ENCODE data around the gene CLDN34. TPM values are rescaled to one million over a fixed set of nuclear protein-coding genes. Genes with fewer than 3 reads are reported as not detected.

Gene CLDN34
- total RNA-seq, 1 donor from 2014 or later: not detected

- DNase-seq (ENCODE audit: low spot score): no peak
Observed at GRCh38 chrX:9980401-9980800, 13.2 kb downstream of the CLDN34 start.

GRCh38 chrX:9980927-9981326 is 13.8 kb downstream of the CLDN34 start:
- DNase-seq (ENCODE audit: low spot score): no peak

DNA sequence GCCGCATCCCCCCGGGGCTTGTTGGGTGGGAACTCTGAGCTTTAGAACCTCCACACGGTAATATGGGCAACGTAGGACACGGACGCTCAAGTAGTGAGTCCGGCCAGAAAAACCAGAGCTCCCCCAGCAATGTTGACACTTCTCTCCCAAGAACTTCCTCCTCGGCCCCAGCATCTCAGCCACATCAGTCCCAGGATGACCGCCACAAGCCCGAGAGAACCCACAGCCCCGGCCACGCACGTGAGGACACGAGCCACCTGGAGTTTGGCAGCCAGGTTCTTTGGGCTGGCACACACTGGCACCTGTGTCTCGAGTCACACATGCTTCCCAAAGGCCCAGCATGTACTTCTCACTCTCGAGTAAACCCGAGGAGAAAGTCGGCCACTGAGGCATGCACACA is 16.3 kb downstream of the CLDN34 start:
- no peak for DNase-seq (ENCODE audit: low spot score)

DNA sequence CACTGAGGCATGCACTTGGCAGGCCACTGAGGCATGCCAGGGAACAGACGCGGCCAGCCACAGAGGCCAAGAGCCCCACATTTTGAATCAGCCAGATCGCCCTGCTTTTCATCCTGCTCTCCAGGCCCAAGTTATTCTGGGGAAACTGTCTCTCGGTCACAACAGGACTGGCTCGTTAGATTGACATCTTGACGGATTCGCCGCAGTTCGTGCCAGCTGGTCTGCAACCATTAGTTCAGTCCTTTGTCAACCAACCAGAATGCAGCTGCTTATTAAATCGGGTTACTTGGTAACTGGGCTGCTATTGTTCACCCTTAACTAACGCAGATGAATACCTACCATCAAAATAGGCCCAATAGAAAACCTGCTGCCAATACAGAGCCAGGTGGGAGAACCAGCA is 16.7 kb downstream of the CLDN34 start:
- no peak for DNase-seq (ENCODE audit: low spot score)

GRCh38 chrX:9988762-9989161 is 21.6 kb downstream of the CLDN34 start:
- no peak for DNase-seq (ENCODE audit: low spot score)

- DNase-seq (ENCODE audit: low spot score): no peak
Observed at GRCh38 chrX:9992061-9992460, 24.9 kb downstream of the CLDN34 start.

DNA sequence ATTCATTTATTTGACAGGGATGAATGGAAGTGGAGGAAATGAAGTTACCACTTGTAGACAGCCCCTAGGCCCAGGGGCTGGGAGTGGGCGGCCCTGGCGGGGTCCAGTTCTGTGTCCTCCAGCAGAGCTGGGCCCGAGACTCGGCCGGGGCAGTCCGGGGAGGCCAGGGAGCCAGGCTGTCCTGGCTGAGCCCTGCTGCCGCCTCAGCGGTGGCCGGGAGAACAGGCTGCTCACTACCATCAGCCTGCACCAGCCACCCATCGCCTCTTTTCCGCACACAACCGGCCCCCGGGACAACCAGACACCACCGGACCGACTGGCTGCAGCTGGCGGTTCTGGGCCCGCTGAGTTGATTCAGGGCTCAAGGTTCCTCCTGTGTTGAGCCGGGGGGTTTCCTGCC is 25.6 kb downstream of the CLDN34 start:
- no peak for DNase-seq (ENCODE audit: low spot score)

DNA sequence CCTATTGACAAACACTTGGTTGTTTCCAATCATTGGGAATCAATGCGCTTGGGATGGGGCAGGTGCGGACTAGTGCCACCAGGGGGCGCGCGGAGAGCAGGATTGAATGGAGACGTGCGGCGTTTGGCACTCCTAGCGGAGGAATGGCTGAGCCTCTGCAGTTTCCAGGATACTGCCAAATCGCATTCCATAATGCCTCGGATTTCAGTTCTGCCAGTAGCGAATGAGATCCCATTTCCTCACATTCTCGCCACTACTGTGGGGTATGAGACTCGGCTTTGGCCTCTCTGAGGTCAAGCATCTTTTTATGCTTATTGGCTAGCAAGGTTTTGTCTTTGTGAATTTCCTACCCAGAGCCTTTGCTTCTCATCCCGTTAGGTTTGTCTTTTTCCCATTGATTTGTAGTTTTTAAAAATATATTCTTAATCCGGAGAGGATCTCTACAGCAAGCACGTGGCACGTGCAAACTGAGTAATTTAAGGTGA is 28.7 kb downstream of the CLDN34 start:
- DNase-seq (ENCODE audit: low spot score): peak; percentile 93

GRCh38 chrX:9997041-9997440 is 29.9 kb downstream of the CLDN34 start:
- DNase-seq (ENCODE audit: low spot score): no peak

- DNase-seq (ENCODE audit: low spot score): no peak
Observed at GRCh38 chrX:9997524-9997923, 30.4 kb downstream of the CLDN34 start.

DNA sequence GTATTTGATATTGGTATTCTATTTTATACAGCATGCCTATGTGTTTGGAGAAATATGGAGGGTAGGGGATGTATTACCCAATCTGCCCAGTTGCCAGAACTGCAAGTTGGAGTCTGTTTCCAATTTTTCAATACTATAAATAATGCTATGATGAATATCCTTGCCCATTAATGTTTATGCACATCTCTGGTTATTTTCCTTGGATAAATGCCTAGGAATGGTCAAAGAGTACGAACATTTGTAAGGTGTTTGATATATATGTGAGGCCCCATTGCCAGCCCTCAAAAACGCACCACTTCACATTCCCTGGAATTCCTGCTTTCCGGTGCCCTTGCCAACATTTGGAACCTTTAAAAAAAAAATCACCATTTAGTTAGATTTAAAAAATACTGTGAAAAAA is 34.3 kb downstream of the CLDN34 start:
- no peak for DNase-seq (ENCODE audit: low spot score)

DNA sequence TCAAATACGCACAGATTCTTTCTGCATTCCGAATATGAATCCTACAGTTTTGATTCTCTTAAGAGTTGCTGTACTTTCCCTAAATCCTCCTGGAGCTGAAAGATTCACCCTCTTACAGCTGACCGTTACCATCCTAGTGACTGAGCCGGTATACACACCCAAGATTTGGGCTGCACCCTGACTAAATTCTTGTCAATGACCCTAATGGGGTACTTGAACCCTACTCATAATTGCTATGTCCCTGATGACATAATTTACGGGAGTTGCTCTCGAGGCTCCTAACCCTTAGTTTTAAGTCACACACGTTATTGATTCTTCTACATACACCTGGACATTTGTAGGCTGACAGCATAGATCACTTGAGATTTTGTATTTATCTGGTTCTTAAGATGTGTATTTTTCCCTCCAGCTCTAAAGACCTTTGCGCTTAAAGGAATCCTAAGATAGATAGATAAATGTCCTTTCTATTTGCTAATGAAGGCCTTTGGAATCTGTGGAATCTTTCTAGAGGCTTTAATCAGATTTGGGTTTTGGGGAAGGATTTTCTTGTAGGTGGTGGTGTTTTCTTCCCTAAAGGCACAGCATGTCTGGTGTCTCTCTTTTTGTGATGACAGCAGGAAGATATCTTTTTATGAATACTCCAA is 37.8 kb downstream of the CLDN34 start:
- DNase-seq (ENCODE audit: low spot score): no peak

DNA sequence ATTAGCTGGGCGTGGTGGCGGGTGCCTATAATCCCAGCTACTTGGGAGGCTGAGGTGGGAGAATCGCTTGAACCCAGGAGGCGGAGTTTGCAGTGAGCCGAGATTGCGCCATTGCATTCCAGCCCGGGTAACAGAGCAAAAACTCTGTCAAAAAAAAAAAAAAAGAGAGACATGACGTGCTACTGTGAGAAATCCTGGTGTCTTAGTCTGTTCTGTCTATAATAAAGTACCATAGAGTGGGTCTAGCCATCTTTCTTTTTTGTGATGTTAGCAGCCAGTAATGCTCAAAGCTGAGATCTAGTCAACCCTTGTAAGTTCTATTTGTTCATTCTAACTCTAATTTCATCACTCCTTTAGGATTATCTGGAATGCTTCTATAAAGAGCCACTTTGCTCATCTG is 38.9 kb downstream of the CLDN34 start:
- DNase-seq (ENCODE audit: low spot score): no peak

DNA sequence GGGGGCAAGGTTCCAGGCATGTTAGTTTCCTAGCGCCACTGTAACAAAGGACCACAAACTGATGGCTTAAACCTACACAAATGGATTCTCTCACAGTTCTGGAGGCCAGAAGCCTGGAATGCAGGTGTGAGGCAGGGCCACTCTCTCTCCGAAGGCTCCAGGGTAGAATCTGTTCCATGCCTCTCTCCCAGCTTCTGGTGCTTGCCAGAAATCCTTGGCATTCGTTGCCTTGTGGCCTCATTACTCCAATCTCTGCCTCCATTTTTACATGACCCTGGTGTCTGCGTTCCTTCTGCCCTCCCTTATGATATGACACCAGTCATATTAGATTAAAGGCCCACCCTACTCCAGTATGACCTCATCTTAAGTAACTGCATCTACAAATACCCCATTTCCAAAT is 39.6 kb downstream of the CLDN34 start:
- DNase-seq (ENCODE audit: low spot score): no peak

GRCh38 chrX:10007621-10008020 is 40.5 kb downstream of the CLDN34 start:
- no peak for DNase-seq (ENCODE audit: low spot score)

DNA sequence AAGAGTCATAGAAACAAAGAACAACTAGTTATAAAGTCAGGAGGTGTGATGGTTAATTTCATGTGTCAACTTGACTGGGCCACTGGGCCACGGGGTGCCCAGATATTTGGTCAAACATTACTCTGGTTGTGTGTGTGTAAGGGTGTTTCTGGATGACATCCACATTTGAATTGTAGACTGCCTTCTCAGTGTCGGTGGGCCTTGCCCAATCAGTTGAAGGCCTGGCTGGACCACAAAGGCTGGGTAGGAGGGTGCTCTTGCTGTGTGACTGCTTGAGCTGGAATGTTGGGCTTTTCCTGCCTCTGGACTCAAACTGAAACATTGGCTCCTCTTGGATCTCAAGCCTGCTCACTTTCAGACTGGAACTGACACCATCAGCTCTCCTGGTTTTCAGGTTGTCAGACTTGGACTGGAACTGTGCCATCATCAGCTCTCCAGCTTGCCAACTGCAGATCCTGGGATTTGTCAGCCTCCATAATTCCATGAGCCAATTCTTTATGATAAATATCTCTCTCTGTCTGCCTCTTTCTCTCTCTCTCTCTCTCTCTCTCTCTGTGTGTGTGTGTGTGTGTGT is 41.4 kb downstream of the CLDN34 start:
- no peak for DNase-seq (ENCODE audit: low spot score)

GRCh38 chrX:10009741-10010140 is 42.6 kb downstream of the CLDN34 start:
- DNase-seq (ENCODE audit: low spot score): no peak

- no peak for DNase-seq (ENCODE audit: low spot score)
Observed at GRCh38 chrX:10010686-10011085, 43.5 kb downstream of the CLDN34 start.

GRCh38 chrX:10011261-10011931 is 44.2 kb downstream of the CLDN34 start:
- no peak for DNase-seq (ENCODE audit: low spot score)

GRCh38 chrX:10011991-10012390 is 44.8 kb downstream of the CLDN34 start:
- DNase-seq (ENCODE audit: low spot score): no peak

DNA sequence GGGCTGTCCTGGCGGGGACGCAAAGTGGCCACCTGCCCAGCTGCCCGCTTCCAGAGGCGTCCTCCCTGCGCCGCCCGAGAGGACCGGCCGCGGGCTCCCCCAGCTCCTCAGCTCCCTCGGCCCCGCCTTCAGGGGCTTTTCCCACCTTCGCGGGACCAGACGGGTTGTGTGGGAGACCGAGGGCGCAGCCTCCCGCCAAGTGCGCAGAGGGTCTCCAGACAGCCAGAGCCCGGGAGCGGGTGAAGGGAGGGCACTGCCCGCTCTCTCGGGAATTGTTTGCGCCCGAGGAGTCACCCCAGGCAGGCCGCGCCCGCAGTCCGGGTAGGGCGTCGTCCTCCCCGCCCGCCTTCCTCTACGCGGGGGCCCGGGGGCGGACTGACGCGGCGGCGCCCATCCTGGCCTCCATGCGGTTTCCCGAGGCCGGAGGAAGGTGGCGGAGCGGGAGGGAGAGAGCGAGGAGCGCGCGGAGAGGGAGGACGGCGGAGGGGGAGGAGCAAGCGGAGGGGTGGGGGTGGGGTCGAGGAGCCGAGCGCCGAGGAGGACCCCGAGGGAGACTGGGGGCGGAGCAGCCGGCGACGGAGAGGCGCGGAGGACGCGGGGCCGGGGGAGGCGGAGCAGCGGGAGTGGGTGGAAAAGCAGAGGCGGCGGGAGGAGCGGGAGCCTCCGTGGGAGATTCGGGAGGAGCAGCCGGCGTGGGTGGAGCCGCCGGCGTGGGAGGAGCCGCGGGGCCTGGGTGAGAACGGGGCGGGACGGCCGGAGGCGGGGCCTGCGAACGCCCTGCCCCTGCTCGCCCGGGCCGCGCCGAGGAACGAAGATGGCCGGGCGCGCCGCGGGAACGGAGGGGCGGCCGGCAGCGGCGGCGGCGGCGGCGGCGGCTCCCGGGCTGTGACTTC is 47.5 kb downstream of the CLDN34 start:
- peak; percentile 95 for DNase-seq (ENCODE audit: low spot score)

DNA sequence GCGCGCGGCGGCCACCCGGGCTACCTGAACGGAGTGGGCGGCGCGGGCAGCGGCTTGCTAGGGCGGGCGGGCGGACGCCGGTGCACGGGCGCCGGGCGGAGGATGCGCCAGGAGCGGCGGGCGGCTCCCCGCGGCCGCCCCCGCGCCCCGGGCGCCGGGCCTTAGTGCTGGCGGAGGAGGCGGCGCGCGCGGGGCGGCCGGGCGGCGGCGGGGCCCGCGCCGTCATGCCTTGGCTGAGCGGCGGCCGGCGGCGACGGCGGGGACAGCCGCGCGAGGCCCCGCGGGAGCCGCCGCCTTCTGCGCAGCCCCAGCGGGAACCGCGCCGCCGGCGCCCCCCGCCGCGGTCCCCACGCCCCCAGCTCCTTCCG is 48.2 kb downstream of the CLDN34 start:
- no peak for DNase-seq (ENCODE audit: low spot score)

All from mesenteric fat pad (tissue), 1 donor.